GM21619 (cell line): Measurements from ENCODE around the gene SPATA31A5.
"Not testable (repeated sequence)": the region's sequence is repeated elsewhere in the genome, so short reads cannot be mapped to it uniquely, and the experiment has no call there.

Source experiments
- ATAC-seq: cut with Tn5 transposase; IDR thresholded peaks from one replicate; pipeline ENCODE4 v1.9.1; 2021; ENCODE audit not compliant: unreplicated experiment

The SPATA31A5 gene

GRCh38 chr9:60914107-60914506, at the start of gene SPATA31A5:
Gene SPATA31A5, plus strand, starts transcription at chr9:60914407. Its CDS starts 29 bp downstream, at chr9:60914436.
- ATAC-seq: not testable (repeated sequence)

DNA sequence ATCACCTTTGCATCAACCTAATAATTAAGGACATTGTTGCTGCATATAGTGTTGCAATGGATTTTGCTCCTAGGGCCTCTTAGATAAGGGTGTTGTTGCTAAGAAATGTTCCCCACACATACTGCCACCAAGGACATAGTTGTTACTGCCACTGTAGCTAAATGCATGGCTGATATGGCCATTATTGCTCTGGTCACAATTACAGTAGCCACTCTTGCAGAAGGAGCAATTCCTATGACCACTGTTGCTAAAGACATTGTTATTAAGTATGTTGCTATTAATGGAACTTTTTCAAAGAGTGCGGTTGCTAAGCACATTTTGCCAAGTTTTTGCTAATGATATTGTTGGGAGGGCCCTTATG, 48.8 kb downstream of the SPATA31A5 start:
- not testable (repeated sequence) for ATAC-seq

- not testable (repeated sequence) for ATAC-seq
Observed at GRCh38 chr9:60966382-60966781, 52.2 kb downstream of the SPATA31A5 start.
